Vagina (tissue), 2 donors: ENCODE measurements around the gene TAF15. TPM values are rescaled to one million over a fixed set of nuclear protein-coding genes. Genes with fewer than 3 reads are reported as not detected.

Source experiments
- DNase-seq, 2 donors: peaks; one replicate each; pipeline ENCODE4 v3.0.0-alpha.2; 2017; ENCODE audit errors: extremely low spot score in 2 of 2
- H3K27ac ChIP-seq: fragments of 200-600 bp; sonication (generic); one replicate; pipeline ENCODE4 v1.5.1; 2019
- H3K27me3 ChIP-seq: fragments of 200-600 bp; sonication (generic); one replicate; pipeline ENCODE4 v1.5.1; 2019
- H3K36me3 ChIP-seq, 2 donors: fragments of 200-600 bp; sonication (generic); one replicate each; pipeline ENCODE4 v1.5.1; 2017 to 2019
- H3K4me1 ChIP-seq: fragments of 200-600 bp; sonication (generic); one replicate; pipeline ENCODE4 v1.5.1; 2019
- H3K4me3 ChIP-seq, 2 donors: fragments of 200-600 bp; sonication (generic); 1 replicate in 1 of 2; 2 replicates in 1 of 2; pipeline ENCODE4 v1.5.1; 2016 to 2019
- H3K9me3 ChIP-seq: fragments of 200-600 bp; sonication (generic); one replicate; pipeline ENCODE4 v1.5.1; 2019
- POLR2A ChIP-seq, 2 donors: fragments of 450-650 bp; IDR thresholded peaks; one replicate each; pipeline ENCODE4 v1.6.1; 2017; ENCODE audit warnings: antibody characterized with exemption in 2 of 2, mild to moderate bottlenecking in 2 of 2, moderate library complexity in 2 of 2
- POLR2AphosphoS5 ChIP-seq, 2 donors: sonication (generic); formaldehyde crosslinking; IDR thresholded peaks; one replicate each; pipeline ENCODE4 v1.9.0; 2017; ENCODE audit warnings: antibody characterized with exemption in 2 of 2, mild to moderate bottlenecking in 2 of 2, low read depth in 1 of 2; ENCODE audit not compliant: insufficient read depth in 1 of 2
- intact Hi-C: fragments of 100-400 bp; cut with DNase I; formaldehyde crosslinking; loops from one replicate; pipeline ENCODE4 v1.15.1; 2023
- total RNA-seq: library from RNA; depleted of rRNA; stranded (reverse); fragments of >200 nt; gene quantifications from one replicate; pipeline ENCODE4 v1.2.3, GENCODE V29; 2016
- TF ChIP-seq, protein P1 (sequence below), 3 experiments: fragments of 450-650 bp in 2 of 3; fragments of 200-600 bp in 1 of 3; sonication (generic) in 1 of 3; IDR thresholded peaks; one replicate each; pipeline ENCODE4 v1.5.1; 2017 to 2019; ENCODE audit warnings: antibody characterized with exemption in 3 of 3, mild to moderate bottlenecking in 2 of 3, moderate library complexity in 2 of 3

TAF15 gene
- total RNA-seq, 1 donor from 2014 or later = 74.9 TPM

DNA sequence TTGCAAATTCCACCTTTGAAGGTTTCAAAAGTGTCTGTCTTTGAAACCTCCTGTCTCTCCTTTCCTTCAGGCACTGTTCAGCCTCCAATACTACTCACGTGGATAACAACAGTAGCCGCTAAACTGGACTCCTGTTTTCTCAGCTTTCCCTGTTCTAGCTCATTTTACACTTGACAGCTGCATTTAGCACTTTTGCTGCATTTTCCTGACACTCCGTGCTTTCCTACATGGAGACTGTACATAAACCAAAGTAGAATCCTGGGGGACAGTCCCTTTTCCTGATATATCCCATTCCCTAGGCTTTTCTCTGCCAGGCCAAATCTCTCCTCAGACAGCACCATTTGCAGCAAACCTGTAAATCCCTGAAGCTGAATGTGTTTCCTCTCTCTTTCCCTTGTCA, 67.2 kb downstream of the TAF15 start:
- DNase-seq = no peak

DNA sequence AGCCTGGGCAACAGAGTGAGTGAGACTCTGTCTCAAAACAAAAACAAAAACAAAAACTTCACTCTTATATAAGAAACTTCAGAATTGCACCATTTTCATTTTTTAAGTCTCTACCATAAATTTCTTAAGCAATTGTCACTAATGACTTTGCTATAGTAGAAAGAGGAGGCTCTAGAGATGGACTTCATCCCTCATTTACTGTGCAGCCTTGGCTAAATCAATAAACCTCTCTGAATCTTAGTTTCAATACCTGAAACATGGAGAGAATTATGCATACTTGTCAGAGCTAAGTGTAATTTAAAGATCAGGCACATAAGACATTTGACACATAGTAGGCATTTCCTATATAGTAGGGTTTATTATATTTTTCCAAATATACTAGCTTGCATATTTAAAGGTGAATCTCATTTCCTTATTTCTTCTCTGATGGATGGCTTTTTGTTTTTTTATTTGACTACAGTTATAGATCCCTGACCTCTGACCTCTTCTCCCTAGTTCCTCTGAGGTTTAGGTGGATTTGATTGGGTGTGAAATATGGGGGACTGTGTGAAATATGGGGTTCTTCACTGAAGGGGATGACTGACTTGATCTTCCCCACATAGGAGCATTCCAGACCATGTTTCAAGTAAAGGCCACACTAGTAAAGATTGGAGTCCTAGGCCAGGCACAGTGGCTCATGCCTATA, 68.2 kb downstream of the TAF15 start:
- Histone ChIP-seq H3K36me3 (no peaks in the 10 kb centered on the region), H3K27ac (no peak overlapping the region), H3K9me3 (no peaks in the 10 kb centered on the region), H3K4me3 (no peak overlapping the region), H3K4me1 (no peaks in the 10 kb centered on the region), H3K27me3 (no peaks in the 10 kb centered on the region)
- DNase-seq = no peak
- intact Hi-C loops = no loop called here
- TF ChIP-seq POLR2AphosphoS5 (IDR thresholded peaks at IDR 0.05; ENCODE audit: insufficient read depth in 1 of 2, low read depth in 1 of 2) (no peak), POLR2A (IDR thresholded peaks at IDR 0.05) (no peak)
- TF ChIP-seq, protein P1, sequence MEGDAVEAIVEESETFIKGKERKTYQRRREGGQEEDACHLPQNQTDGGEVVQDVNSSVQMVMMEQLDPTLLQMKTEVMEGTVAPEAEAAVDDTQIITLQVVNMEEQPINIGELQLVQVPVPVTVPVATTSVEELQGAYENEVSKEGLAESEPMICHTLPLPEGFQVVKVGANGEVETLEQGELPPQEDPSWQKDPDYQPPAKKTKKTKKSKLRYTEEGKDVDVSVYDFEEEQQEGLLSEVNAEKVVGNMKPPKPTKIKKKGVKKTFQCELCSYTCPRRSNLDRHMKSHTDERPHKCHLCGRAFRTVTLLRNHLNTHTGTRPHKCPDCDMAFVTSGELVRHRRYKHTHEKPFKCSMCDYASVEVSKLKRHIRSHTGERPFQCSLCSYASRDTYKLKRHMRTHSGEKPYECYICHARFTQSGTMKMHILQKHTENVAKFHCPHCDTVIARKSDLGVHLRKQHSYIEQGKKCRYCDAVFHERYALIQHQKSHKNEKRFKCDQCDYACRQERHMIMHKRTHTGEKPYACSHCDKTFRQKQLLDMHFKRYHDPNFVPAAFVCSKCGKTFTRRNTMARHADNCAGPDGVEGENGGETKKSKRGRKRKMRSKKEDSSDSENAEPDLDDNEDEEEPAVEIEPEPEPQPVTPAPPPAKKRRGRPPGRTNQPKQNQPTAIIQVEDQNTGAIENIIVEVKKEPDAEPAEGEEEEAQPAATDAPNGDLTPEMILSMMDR (IDR thresholded peaks at IDR 0.05) = no peak

More for the DNA sequence above, 67.2 kb downstream of the TAF15 start:
- H3K36me3 ChIP-seq = no peaks in the 10 kb centered on the region
- no peaks in the 10 kb centered on the region for H3K4me1 ChIP-seq
- H3K27ac ChIP-seq = no peak overlapping the region
- intact Hi-C loops = no loop called here
- no peaks in the 10 kb centered on the region for H3K27me3 ChIP-seq
- TF ChIP-seq POLR2AphosphoS5 (IDR thresholded peaks at IDR 0.05; ENCODE audit: insufficient read depth in 1 of 2, low read depth in 1 of 2) = no peak
- TF ChIP-seq, protein P1 (IDR thresholded peaks at IDR 0.05) = no peak
- no peak for TF ChIP-seq POLR2A (IDR thresholded peaks at IDR 0.05)
- H3K9me3 ChIP-seq = no peaks in the 10 kb centered on the region
- H3K4me3 ChIP-seq = no peak overlapping the region

DNA sequence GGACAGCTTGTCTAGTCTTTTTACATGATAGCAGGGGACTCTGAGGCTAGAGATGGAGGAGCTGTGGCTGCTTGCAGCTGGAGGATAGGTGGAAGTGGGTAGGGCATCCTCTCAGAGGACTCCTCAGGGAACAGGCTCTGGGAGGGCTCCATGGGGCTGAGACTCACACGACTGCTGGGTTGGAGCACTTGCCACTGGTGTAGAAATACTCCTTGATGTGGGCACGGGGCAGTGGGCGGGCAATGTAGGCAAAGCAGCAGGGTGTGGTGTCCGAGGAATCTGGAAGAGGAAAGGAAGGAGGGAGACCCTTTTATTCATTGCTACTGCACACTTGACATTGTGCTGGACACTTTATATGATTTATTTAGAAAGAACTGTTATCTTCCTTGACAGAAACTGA, 69.1 kb downstream of the TAF15 start:
- TF ChIP-seq POLR2AphosphoS5 (IDR thresholded peaks at IDR 0.05; ENCODE audit: insufficient read depth in 1 of 2, low read depth in 1 of 2) (no peak), POLR2A (IDR thresholded peaks at IDR 0.05) (no peak)
- TF ChIP-seq, protein P1 (IDR thresholded peaks at IDR 0.05) = no peak
- DNase-seq = no peak
- Histone ChIP-seq H3K4me1 (no peaks in the 10 kb centered on the region), H3K9me3 (no peaks in the 10 kb centered on the region), H3K27me3 (no peaks in the 10 kb centered on the region), H3K4me3 (no peak overlapping the region), H3K27ac (no peak overlapping the region), H3K36me3 (no peaks in the 10 kb centered on the region)
- intact Hi-C loops = no loop called here

DNA sequence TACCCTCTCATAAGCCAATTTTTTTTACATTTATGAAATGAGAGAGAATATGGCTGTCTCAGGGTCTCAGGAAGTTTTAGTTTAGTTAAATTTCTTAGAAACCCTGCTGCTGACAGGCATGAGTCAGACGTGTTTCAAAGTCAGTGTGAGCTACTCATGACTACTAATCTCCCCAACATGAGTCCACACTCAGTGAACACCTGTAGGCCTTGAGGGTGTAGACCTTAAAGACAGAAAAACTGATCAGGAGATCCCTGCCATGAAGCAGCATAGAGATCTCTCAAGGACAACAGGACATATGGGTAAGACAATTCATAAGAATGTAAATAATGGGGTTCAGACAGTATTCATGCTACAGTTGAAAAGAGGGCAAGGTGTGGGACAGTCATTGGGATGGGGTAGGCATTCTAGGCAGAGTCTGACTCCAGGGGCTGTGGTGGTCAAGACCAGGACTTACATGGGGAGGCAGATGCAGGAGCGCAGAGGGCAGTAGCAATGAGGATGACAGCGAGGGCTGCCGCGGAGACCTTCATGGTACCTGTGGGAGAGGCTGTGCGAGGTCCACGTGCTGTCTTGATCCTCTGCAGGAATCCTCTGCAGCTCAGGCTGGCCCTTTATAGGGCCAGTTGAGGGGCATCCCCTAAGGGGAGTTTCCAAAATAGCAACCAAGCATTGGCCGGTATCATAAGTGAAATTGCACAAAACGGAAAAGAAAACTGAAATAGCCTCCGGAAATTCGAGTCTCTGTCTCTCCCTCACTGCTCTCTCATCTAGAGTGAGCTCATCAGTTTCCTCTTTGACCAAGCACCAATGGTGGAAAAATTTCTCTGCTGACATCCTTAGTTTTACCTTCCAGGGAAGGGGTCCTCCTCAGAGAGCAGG, 70.7 kb downstream of the TAF15 start, which contains the start of gene CCL5:
CCL5 (minus strand) TSS at position 588 of the 882 bp plus-strand sequence.
- H3K27ac ChIP-seq = no peak within 1 kb of the TSS
- peak within 1 kb of the TSS in 1 of 2 donors; percentile 4 for H3K4me3 ChIP-seq
- no peak for DNase-seq
- no peaks in the 10 kb centered on the region for H3K27me3 ChIP-seq
- intact Hi-C loops = no loop called here
- H3K4me1 ChIP-seq = no peaks in the 10 kb centered on the region
- H3K9me3 ChIP-seq = no peaks in the 10 kb centered on the region
- peak in 1 of 2 donors; percentile 41 for TF ChIP-seq POLR2AphosphoS5 (IDR thresholded peaks at IDR 0.05; ENCODE audit: insufficient read depth in 1 of 2, low read depth in 1 of 2)
- TF ChIP-seq POLR2A (IDR thresholded peaks at IDR 0.05) = no peak
- H3K36me3 ChIP-seq = no peaks in the 10 kb centered on the region

DNA sequence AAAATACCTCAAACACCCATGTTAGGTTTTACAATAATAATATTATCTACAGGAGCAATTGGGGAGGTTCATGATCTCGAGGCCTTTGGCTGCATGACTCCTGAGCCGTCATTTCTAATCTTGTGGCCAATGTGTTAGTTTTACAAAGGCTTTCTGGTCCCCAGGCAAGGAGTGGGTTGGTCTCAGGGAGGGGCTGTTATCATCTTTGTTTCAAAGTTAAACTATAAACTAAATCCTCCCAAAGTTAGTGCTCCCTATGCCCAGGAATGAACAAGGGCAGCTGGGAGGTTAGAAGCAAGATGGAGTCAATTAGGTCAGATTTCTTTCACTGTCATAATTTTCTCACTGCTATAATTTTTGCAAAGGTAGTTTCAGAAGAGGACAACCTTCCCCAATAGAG, 80.0 kb downstream of the TAF15 start:
- intact Hi-C loops = no loop called here
- Histone ChIP-seq H3K4me3 (no peak overlapping the region), H3K4me1 (no peaks in the 10 kb centered on the region), H3K27ac (no peak overlapping the region), H3K36me3 (no peaks in the 10 kb centered on the region), H3K27me3 (no peaks in the 10 kb centered on the region), H3K9me3 (no peaks in the 10 kb centered on the region)
- TF ChIP-seq POLR2A (IDR thresholded peaks at IDR 0.05) = no peak
- TF ChIP-seq, protein P1 (IDR thresholded peaks at IDR 0.05) = no peak
- no peak for TF ChIP-seq POLR2AphosphoS5 (IDR thresholded peaks at IDR 0.05; ENCODE audit: insufficient read depth in 1 of 2, low read depth in 1 of 2)
- no peak for DNase-seq
